ENCODE results near the gene CPA2. TPM values are rescaled to one million over a fixed set of nuclear protein-coding genes. Genes with fewer than 3 reads are reported as not detected.
A peak's percentile ranks its signal among the peaks of the same experiment; 100 is the strongest.

Gene CPA2
- polyA plus RNA-seq, 1 of the 3 experiments (the other 2 are of a cell fraction), result 0.03 TPM

DNA sequence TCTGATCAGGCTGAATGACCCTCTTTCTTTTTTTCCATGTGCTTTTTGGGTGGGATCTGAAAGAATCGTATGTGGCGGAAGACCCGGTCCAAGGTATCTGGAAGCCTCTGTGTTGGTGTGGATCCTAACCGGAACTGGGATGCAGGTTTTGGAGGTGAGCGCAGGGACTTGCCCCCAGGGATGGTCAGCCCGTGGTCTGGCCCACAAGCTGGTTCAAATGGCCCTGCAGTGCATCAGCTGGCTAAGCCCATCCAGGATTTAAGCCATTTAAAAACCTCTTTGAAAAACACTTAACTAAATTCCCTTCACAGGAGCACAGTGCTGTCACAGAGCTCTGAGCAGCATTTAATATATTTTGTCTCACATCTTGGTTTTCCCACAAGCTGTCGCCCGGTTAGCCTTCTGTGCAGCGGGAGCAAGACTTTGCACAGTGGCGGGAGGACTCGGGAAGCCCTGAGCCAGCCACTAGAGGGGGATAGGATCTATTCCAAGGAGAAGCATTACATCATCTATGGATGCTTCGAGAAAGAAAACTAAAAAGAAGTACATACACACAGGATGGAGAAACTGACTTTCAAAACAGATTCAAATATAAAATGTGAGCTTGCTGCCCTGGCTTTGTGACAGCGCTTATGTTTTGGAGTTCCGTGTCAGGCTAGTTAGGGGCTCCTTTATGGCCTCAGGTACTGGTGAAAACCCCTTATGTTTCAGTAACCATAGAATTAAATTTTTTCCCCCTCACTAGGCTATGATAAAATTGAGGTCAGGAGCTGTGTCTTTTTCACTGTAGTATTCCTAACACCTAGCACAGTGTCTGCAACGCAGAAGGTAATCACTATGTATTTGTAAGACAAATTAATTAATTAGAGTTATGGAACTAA lies 11.3 kb downstream of the CPA2 start (continued):
- TF ChIP-seq USF1 (IDR thresholded peaks at IDR 0.05; ENCODE audit: borderline replicate concordance, low read depth) (no peak), SIN3A (IDR thresholded peaks at IDR 0.05; ENCODE audit: borderline replicate concordance, low read depth, low read length) (no peak), GATA2 (CRISPR knock-in tag; IDR thresholded peaks at IDR 0.05) (no peak), FOXJ3 (CRISPR knock-in tag; IDR thresholded peaks at IDR 0.05) (no peak), FOXM1 (IDR thresholded peaks at IDR 0.05; ENCODE audit: low read depth) (no peak)

GRCh38 chr7:130278860-130279259 lies 12.2 kb downstream of the CPA2 start:
- ChIA-PET CTCF (interaction anchor here (0.6 to 3.7 kb wide), 27 partner anchors 8 to 553 kb away, joined by 3 to 21 read pairs (median 4); partner anchors contain the start of genes CPA2, CPA4, KLHDC10 and MEST), POLR2A (no interaction called here)
- Histone ChIP-seq H3K4me3 (ENCODE audit: low read depth in 2 of 2, low read length in 1 of 2) (no peak overlapping the region), H3K79me2 (ENCODE audit: insufficient read depth) (no peaks in the 10 kb centered on the region), H3K4me2 (0 out of 2 replicates have a peak overlapping the region, but pooled peaks have one; percentile 4), H3K36me3 (replicated peaks in 1 of 2; ENCODE audit: control insufficient read depth in 1 of 2, insufficient read depth in 2 of 2, low read length in 1 of 2) (no peaks in the 10 kb centered on the region), H3K27me3 (ENCODE audit: insufficient read depth) (no peaks in the 10 kb centered on the region), H2AFZ (ENCODE audit: low read depth) (no peak overlapping the region), H4K20me1 (ENCODE audit: insufficient read depth) (no peaks in the 10 kb centered on the region), H3F3A (replicated peaks; ENCODE audit: insufficient read depth) (no peaks in the 10 kb centered on the region), H3K9ac (no peak overlapping the region), H3K9me2 (no peaks in the 10 kb centered on the region), H3K4me1 (ENCODE audit: control insufficient read depth in 1 of 2, insufficient read depth in 2 of 2, low read depth in 1 of 2, low read length in 1 of 2) (peaks cover 3 to 13% of the 10 kb centered on the region in 2 experiments; a peak in 3 of 4 replicates), H3K27ac (ENCODE audit: low read depth in 2 of 2, low read length in 1 of 2) (peak overlapping the region in 1 of 2 experiments; percentile 45; a peak in 1 of 4 replicates), H3K9me3 (no peaks in the 10 kb centered on the region)
- TF ChIP-seq NFIC (IDR thresholded peaks at IDR 0.05; ENCODE audit: borderline replicate concordance) (peak; percentile 77), TCF12 (IDR thresholded peaks at IDR 0.05) (peak; percentile 49), PBX3 (IDR thresholded peaks at IDR 0.05) (peak; percentile 29; the same call in 1 of the 2 replicates), CHD2 (IDR thresholded peaks at IDR 0.05; ENCODE audit: low read length, partially characterized antibody) (no peak), GABPA (IDR thresholded peaks at IDR 0.05; ENCODE audit: low read depth) (no peak), TEAD4 (IDR thresholded peaks at IDR 0.05; ENCODE audit: borderline replicate concordance, insufficient read depth) (peak; percentile 26; the same call in 1 of the 2 replicates)
- DNase-seq, result no peak

GRCh38 chr7:130279286-130279685 lies 12.6 kb downstream of the CPA2 start:
- 0 out of 2 replicates have a peak overlapping the region, but pooled peaks have one; percentile 4 for H3K4me2 ChIP-seq
- POLR2A ChIA-PET, result no interaction called here
- no peak for DNase-seq

More at GRCh38 chr7:130279286-130279685, 12.6 kb downstream of the CPA2 start:
- no peaks in the 10 kb centered on the region for H3K36me3 ChIP-seq (replicated peaks in 1 of 2; ENCODE audit: control insufficient read depth in 1 of 2, insufficient read depth in 2 of 2, low read length in 1 of 2)
- H3K9me2 ChIP-seq, result no peaks in the 10 kb centered on the region
- no peaks in the 10 kb centered on the region for H3K9me3 ChIP-seq
- no peaks in the 10 kb centered on the region for H4K20me1 ChIP-seq (ENCODE audit: insufficient read depth)
- 71% methylated on average over 2 of the region's 2 CpGs for WGBS (ENCODE audit: low lambda C conversion rate)
- no peak overlapping the region for H3K9ac ChIP-seq
- no peak overlapping the region for H2AFZ ChIP-seq (ENCODE audit: low read depth)
- H3K27me3 ChIP-seq (ENCODE audit: insufficient read depth), result no peaks in the 10 kb centered on the region
- CTCF ChIA-PET, result interaction anchor here (1.2 to 3.7 kb wide), 4 partner anchors 14 to 208 kb away, joined by 3 to 21 read pairs (median 16); partner anchors contain the start of genes CPA4 and KLHDC10
- peak overlapping the region in 1 of 2 experiments; percentile 45; a peak in 1 of 4 replicates for H3K27ac ChIP-seq (ENCODE audit: low read depth in 2 of 2, low read length in 1 of 2)
- TF ChIP-seq, protein P1, sequence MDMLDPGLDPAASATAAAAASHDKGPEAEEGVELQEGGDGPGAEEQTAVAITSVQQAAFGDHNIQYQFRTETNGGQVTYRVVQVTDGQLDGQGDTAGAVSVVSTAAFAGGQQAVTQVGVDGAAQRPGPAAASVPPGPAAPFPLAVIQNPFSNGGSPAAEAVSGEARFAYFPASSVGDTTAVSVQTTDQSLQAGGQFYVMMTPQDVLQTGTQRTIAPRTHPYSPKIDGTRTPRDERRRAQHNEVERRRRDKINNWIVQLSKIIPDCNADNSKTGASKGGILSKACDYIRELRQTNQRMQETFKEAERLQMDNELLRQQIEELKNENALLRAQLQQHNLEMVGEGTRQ (IDR thresholded peaks at IDR 0.05; ENCODE audit: borderline replicate concordance, low read depth, low read length), result no peak
- TF ChIP-seq FOXM1 (IDR thresholded peaks at IDR 0.05; ENCODE audit: low read depth) (no peak), ELF1 (IDR thresholded peaks at IDR 0.05) (no peak), YY1 (IDR thresholded peaks at IDR 0.05; ENCODE audit: low read depth) (no peak), POLR2AphosphoS5 (IDR thresholded peaks at IDR 0.05; ENCODE audit: low read depth, low read length) (no peak), RFX5 (IDR thresholded peaks at IDR 0.05; ENCODE audit: low read length) (no peak), GABPA (IDR thresholded peaks at IDR 0.05; ENCODE audit: low read depth) (no peak), EP300 (IDR thresholded peaks at IDR 0.05; ENCODE audit: borderline replicate concordance in 1 of 2, low read depth in 1 of 2, low read length in 1 of 2) (no peak), CTCF (IDR thresholded peaks at IDR 0.05) (no peak)
- no peak overlapping the region for H3K4me3 ChIP-seq (ENCODE audit: low read depth in 2 of 2, low read length in 1 of 2)
- H3K79me2 ChIP-seq (ENCODE audit: insufficient read depth), result no peaks in the 10 kb centered on the region
- H3K4me1 ChIP-seq (ENCODE audit: control insufficient read depth in 1 of 2, insufficient read depth in 2 of 2, low read depth in 1 of 2, low read length in 1 of 2), result peaks cover 3 to 13% of the 10 kb centered on the region in 2 experiments; a peak in 3 of 4 replicates
- H3F3A ChIP-seq (replicated peaks; ENCODE audit: insufficient read depth), result no peaks in the 10 kb centered on the region
